ENCODE data around the gene SSBP1.
"Not testable (repeated sequence)": the region's sequence is repeated elsewhere in the genome, so short reads cannot be mapped to it uniquely, and the experiment has no call there.

The SSBP1 gene

GRCh38 chr7:141737836-141738591 is at the start of gene SSBP1:
SSBP1 (plus strand) TSS chr7:141738358; CDS start chr7:141739167, 809 bp downstream.
- peak; percentile 79 for DNase-seq (ENCODE audit: low spot score)

GRCh38 chr7:141689072-141689825 is 48.9 kb upstream of the SSBP1 start:
- DNase-seq (ENCODE audit: low spot score): not testable (repeated sequence)

GRCh38 chr7:141691540-141691939 is 46.6 kb upstream of the SSBP1 start:
- no peak for DNase-seq (ENCODE audit: low spot score)

- DNase-seq (ENCODE audit: low spot score): no peak
These were observed 46.2 kb upstream of the SSBP1 start for GRCh38 chr7:141691961-141692360.

- DNase-seq (ENCODE audit: low spot score): no peak
These were observed 45.1 kb upstream of the SSBP1 start for GRCh38 chr7:141693082-141693481.

GRCh38 chr7:141695803-141696289 is 42.3 kb upstream of the SSBP1 start:
- DNase-seq (ENCODE audit: low spot score): peak; percentile 53

- no peak for DNase-seq (ENCODE audit: low spot score)
These were observed 41.8 kb upstream of the SSBP1 start for GRCh38 chr7:141696348-141696747.

GRCh38 chr7:141697211-141697871 is 40.8 kb upstream of the SSBP1 start:
- no peak for DNase-seq (ENCODE audit: low spot score)

GRCh38 chr7:141698247-141699015 is 39.7 kb upstream of the SSBP1 start:
- DNase-seq (ENCODE audit: low spot score): no peak

GRCh38 chr7:141699860-141700259 is 38.3 kb upstream of the SSBP1 start:
- DNase-seq (ENCODE audit: low spot score): no peak

GRCh38 chr7:141700296-141700847 is 37.8 kb upstream of the SSBP1 start:
- DNase-seq (ENCODE audit: low spot score): no peak

GRCh38 chr7:141700848-141701371 is 37.2 kb upstream of the SSBP1 start:
- peak; percentile 23 for DNase-seq (ENCODE audit: low spot score)

- peak; percentile 64 for DNase-seq (ENCODE audit: low spot score)
These were observed 36.6 kb upstream of the SSBP1 start for GRCh38 chr7:141701489-141702046.

- DNase-seq (ENCODE audit: low spot score): peak; percentile 68
These were observed 36.1 kb upstream of the SSBP1 start, which contains the start of gene DENND11 for GRCh38 chr7:141702047-141702567. DENND11 (minus strand) TSS chr7:141702166; CDS start chr7:141702153, 13 bp downstream.

GRCh38 chr7:141702892-141703291 is 35.3 kb upstream of the SSBP1 start:
- no peak for DNase-seq (ENCODE audit: low spot score)

GRCh38 chr7:141704112-141704511 is 34.0 kb upstream of the SSBP1 start:
- no peak for DNase-seq (ENCODE audit: low spot score)

- DNase-seq (ENCODE audit: low spot score): no peak
These were observed 33.4 kb upstream of the SSBP1 start for GRCh38 chr7:141704741-141705140.

- no peak for DNase-seq (ENCODE audit: low spot score)
These were observed 31.7 kb upstream of the SSBP1 start for GRCh38 chr7:141706239-141707064.

GRCh38 chr7:141708351-141708750 is 29.8 kb upstream of the SSBP1 start, which contains the start of gene WEE2:
WEE2 (plus strand) TSS chr7:141708353; CDS start chr7:141708759, 406 bp downstream.
- no peak for DNase-seq (ENCODE audit: low spot score)

- no peak for DNase-seq (ENCODE audit: low spot score)
These were observed 28.8 kb upstream of the SSBP1 start for GRCh38 chr7:141709318-141709717.
